ENCODE measurements around the gene GABRD.

DNA sequence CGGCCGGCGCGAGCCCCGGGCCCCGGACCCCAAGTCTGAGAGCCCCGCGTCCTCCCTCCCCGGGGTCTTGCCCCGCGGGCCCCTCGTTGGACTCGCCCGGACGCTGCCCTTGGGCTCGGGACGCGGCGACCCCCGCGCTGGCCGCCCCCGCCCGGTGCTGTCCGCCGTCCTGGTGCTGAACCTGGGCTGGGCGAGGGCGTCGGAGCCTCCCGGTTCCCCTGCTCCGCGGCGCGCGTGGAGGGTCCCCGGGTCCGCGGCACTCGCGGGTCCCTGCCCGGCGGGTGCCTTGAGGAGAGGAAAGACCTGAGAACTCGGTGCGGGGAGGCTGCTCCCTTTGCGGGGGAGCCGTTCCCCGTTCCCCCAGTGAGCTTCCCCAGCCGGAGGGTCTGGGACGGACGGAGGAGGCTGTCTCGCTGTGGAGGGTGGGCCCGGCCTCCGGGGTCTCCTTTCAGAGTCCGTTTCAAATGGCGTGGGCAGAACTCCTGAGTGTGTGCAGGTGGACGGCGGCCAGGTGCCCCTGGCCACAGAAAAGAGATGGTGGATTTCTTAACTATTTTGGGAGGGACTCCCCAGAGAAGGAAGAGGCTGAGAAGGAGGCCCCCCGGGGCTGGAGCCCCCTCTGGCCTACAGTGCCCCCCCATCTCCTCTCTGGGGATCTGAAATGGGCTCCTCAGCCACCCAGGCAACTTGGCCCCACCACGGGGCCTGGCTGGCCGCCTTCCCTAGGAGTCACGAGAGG is 595 bp downstream of the GABRD start:
- TF ChIP-seq, protein P1, sequence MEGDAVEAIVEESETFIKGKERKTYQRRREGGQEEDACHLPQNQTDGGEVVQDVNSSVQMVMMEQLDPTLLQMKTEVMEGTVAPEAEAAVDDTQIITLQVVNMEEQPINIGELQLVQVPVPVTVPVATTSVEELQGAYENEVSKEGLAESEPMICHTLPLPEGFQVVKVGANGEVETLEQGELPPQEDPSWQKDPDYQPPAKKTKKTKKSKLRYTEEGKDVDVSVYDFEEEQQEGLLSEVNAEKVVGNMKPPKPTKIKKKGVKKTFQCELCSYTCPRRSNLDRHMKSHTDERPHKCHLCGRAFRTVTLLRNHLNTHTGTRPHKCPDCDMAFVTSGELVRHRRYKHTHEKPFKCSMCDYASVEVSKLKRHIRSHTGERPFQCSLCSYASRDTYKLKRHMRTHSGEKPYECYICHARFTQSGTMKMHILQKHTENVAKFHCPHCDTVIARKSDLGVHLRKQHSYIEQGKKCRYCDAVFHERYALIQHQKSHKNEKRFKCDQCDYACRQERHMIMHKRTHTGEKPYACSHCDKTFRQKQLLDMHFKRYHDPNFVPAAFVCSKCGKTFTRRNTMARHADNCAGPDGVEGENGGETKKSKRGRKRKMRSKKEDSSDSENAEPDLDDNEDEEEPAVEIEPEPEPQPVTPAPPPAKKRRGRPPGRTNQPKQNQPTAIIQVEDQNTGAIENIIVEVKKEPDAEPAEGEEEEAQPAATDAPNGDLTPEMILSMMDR (IDR thresholded peaks at IDR 0.05; ENCODE audit: low read depth, low read length, poor library complexity, severe bottlenecking) = no peak
- TF ChIP-seq EZH2phosphoT487 (IDR thresholded peaks at IDR 0.05; ENCODE audit: borderline replicate concordance, low read length) = no peak
